ENCODE results near the gene CDK2AP2. TPM values are rescaled to one million over a fixed set of nuclear protein-coding genes. Genes with fewer than 3 reads are reported as not detected.
A peak's percentile ranks its signal among the peaks of the same experiment; 100 is the strongest.

The CDK2AP2 gene
- total and polyA plus RNA-seq, 9 of the 15 experiments (the other 6 are each of a cell fraction or from before 2014, with no cell fraction given) = 4.4 to 47.4 (median 21.7) TPM

DNA sequence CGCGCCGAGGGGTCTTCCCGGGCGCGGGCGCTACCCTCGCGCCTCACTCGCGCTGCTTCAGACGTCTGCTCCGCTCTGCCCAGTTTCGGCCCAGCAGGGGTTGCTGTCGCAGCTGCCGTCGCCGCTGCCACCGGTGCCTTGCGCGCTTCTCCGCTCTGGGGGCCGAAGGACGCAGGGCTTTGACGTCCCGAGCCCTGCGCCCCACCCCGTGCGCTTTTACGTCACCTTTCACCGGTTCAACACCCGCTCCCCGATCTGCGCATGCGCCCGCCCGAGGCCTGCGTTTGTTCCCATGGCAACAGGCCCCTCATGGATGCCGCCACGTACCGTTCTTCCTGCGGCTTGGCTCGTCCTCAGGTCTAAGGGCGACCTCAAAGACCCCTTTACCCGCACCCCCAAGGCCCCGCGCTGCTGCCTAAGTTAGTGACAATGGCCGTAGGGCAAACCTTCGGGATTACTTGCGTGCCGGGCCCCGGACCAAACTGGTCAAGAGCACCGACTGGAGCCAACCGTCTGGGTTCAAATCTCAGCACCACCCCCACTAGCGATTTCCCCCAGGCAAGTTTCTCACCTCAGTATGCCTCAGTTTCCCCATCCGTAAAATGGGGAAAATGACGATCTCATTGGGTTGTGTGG lies 642 bp upstream of the CDK2AP2 start (continued):
- TF ChIP-seq CBX1 (IDR thresholded peaks at IDR 0.05; ENCODE audit: low read depth) (no peak), RBBP5 (IDR thresholded peaks at IDR 0.05; ENCODE audit: borderline replicate concordance, insufficient read depth, low read length, poor library complexity, severe bottlenecking) (peak; percentile 83), CBFB (CRISPR knock-in tag; IDR thresholded peaks at IDR 0.05) (no peak), MAFK (IDR thresholded peaks at IDR 0.05; ENCODE audit: low read length) (no peak), GTF2E2 (tag; IDR thresholded peaks at IDR 0.05) (no peak), ZNF121 (CRISPR knock-in tag; conservative IDR thresholded peaks at IDR 0.05) (no peak), PHTF2 (CRISPR knock-in tag; IDR thresholded peaks at IDR 0.05) (no peak), ERF (CRISPR knock-in tag; IDR thresholded peaks at IDR 0.05) (0 out of 2 replicates have a peak, but pooled peaks have one; percentile 16), ZNF717 (CRISPR knock-in tag; IDR thresholded peaks at IDR 0.05) (no peak), RB1 (IDR thresholded peaks at IDR 0.05; ENCODE audit: low read depth) (peak; percentile 91), ATF7 (IDR thresholded peaks at IDR 0.05) (peak; percentile 97), ZNF830 (CRISPR knock-in tag; IDR thresholded peaks at IDR 0.05) (no peak), PPARD (CRISPR knock-in tag; IDR thresholded peaks at IDR 0.05) (no peak), SP2 (IDR thresholded peaks at IDR 0.05; ENCODE audit: extremely low read depth, low read depth, low read length, poor library complexity, severe bottlenecking) (no peak), ZSCAN32 (CRISPR knock-in tag; IDR thresholded peaks at IDR 0.05) (no peak), E2F4 (CRISPR knock-in tag; IDR thresholded peaks at IDR 0.05; ENCODE audit: low read depth) (no peak; the same call in 1 of the 2 replicates), BHLHE40 (IDR thresholded peaks at IDR 0.05; ENCODE audit: low read length) (0 out of 2 replicates have a peak, but pooled peaks have one; percentile 13), GTF2A2 (tag; IDR thresholded peaks at IDR 0.05) (no peak), ETV1 (tag; conservative IDR thresholded peaks at IDR 0.05; ENCODE audit: low read depth) (no peak), ZNF175 (CRISPR knock-in tag; IDR thresholded peaks at IDR 0.05; ENCODE audit: low read depth) (no peak), FOSL1 (tag; conservative IDR thresholded peaks at IDR 0.05) (0 out of 2 replicates have a peak, but pooled peaks have one; percentile 27), SMARCA4 (IDR thresholded peaks at IDR 0.05) (no peak), THRA (IDR thresholded peaks at IDR 0.05) (no peak), FIP1L1 (IDR thresholded peaks at IDR 0.05; ENCODE audit: low read depth, low read length, poor library complexity, severe bottlenecking) (no peak), POLR2A (conservative IDR thresholded peaks at IDR 0.05) (peak; percentile 86), ZBTB8A (IDR thresholded peaks at IDR 0.05; ENCODE audit: partially characterized antibody) (no peak), FOXJ3 (CRISPR knock-in tag; IDR thresholded peaks at IDR 0.05) (no peak), CSDE1 (IDR thresholded peaks at IDR 0.05) (peak in 1 of 2 experiments; percentile 96; a peak in 2 of 4 replicates), CCNT2 (IDR thresholded peaks at IDR 0.05; ENCODE audit: borderline replicate concordance, extremely low read depth, insufficient read length, low read depth, low read length) (no peak)
